ENCODE data around the gene PTPRB. TPM values are rescaled to one million over a fixed set of nuclear protein-coding genes. Genes with fewer than 3 reads are reported as not detected.

Gene PTPRB
- polyA plus RNA-seq, 3 donors, result not detected

GRCh38 chr12:70583251-70583650, 54.0 kb downstream of the PTPRB start:
- no peak for TF ChIP-seq CTCF (IDR thresholded peaks at IDR 0.05)
- Histone ChIP-seq H3K4me3 (replicated peaks in 1 of 3; ENCODE audit: low read depth in 2 of 3, low read length in 3 of 3) (no peak overlapping the region), H3K4me2 (replicated peaks; ENCODE audit: extremely low read depth, low read length, poor library complexity, severe bottlenecking) (no peak overlapping the region), H3K27ac (ENCODE audit: low read depth in 1 of 2, low read length in 2 of 2) (no peak overlapping the region), H3K36me3 (replicated peaks in 1 of 2; ENCODE audit: control insufficient read depth in 1 of 2, insufficient read depth in 2 of 2, low read length in 2 of 2) (no peaks in the 10 kb centered on the region), H3K9me3 (replicated peaks in 1 of 2; ENCODE audit: control insufficient read depth in 1 of 2, insufficient read depth in 1 of 2, low read length in 2 of 2) (peaks cover 0 to 3% of the 10 kb centered on the region in 2 donors), H2AFZ (ENCODE audit: insufficient read depth, low read depth, low read length, poor library complexity, severe bottlenecking) (no peak overlapping the region), H3K79me2 (ENCODE audit: insufficient read depth, low read length) (no peaks in the 10 kb centered on the region), H3K4me1 (ENCODE audit: control insufficient read depth in 1 of 2, insufficient read depth in 2 of 2, low read length in 2 of 2) (no peaks in the 10 kb centered on the region), H3K27me3 (ENCODE audit: control insufficient read depth in 2 of 2, insufficient read depth in 2 of 2, low read length in 2 of 2) (no peaks in the 10 kb centered on the region), H3K9ac (ENCODE audit: insufficient read depth, low read length, poor library complexity, severe bottlenecking) (no peak overlapping the region), H4K20me1 (ENCODE audit: insufficient read depth, low read length) (no peaks in the 10 kb centered on the region)
- WGBS (ENCODE audit: insufficient coverage), result 100% methylated on average over 1 of the region's 2 CpGs
- intact Hi-C loops (cut with micrococcal nuclease), result no loop called here
- Mint-ChIP-seq H3K27me3 (ENCODE audit: low read depth in 3 of 3) (peaks cover 0 to 3% (median 2%) of the 10 kb centered on the region in 3 donors), H3K4me3 (no peak overlapping the region), H3K4me1 (no peaks in the 10 kb centered on the region), H3K27ac (no peak overlapping the region), H3K36me3 (no peaks in the 10 kb centered on the region), H3K9me3 (peaks cover 2 to 11% (median 8%) of the 10 kb centered on the region in 7 donors)
- no peak for DNase-seq

GRCh38 chr12:70581208-70581607, 56.0 kb downstream of the PTPRB start:
- Mint-ChIP-seq H3K27ac (no peak overlapping the region), H3K36me3 (no peaks in the 10 kb centered on the region), H3K27me3 (ENCODE audit: low read depth in 3 of 3) (peaks cover 0 to 3% (median 2%) of the 10 kb centered on the region in 3 donors), H3K9me3 (peaks cover 2 to 11% (median 8%) of the 10 kb centered on the region in 7 donors), H3K4me1 (no peaks in the 10 kb centered on the region), H3K4me3 (no peak overlapping the region)
- H3K79me2 ChIP-seq (ENCODE audit: insufficient read depth, low read length), result no peaks in the 10 kb centered on the region
- H3K27me3 ChIP-seq (ENCODE audit: control insufficient read depth in 2 of 2, insufficient read depth in 2 of 2, low read length in 2 of 2), result no peaks in the 10 kb centered on the region
- H3K9ac ChIP-seq (ENCODE audit: insufficient read depth, low read length, poor library complexity, severe bottlenecking), result no peak overlapping the region
- TF ChIP-seq CTCF (IDR thresholded peaks at IDR 0.05), result no peak
- no peaks in the 10 kb centered on the region for H3K4me1 ChIP-seq (ENCODE audit: control insufficient read depth in 1 of 2, insufficient read depth in 2 of 2, low read length in 2 of 2)
- H3K4me2 ChIP-seq (replicated peaks; ENCODE audit: extremely low read depth, low read length, poor library complexity, severe bottlenecking), result no peak overlapping the region
- H4K20me1 ChIP-seq (ENCODE audit: insufficient read depth, low read length), result no peaks in the 10 kb centered on the region
- no CpG with 5 or more reads among the region's 1 CpG for WGBS (ENCODE audit: insufficient coverage)
- no peak overlapping the region for H3K4me3 ChIP-seq (replicated peaks in 1 of 3; ENCODE audit: low read depth in 2 of 3, low read length in 3 of 3)
- H2AFZ ChIP-seq (ENCODE audit: insufficient read depth, low read depth, low read length, poor library complexity, severe bottlenecking), result no peak overlapping the region
- H3K27ac ChIP-seq (ENCODE audit: low read depth in 1 of 2, low read length in 2 of 2), result no peak overlapping the region
- intact Hi-C loops (cut with micrococcal nuclease), result no loop called here
- no peak for DNase-seq
- no peaks in the 10 kb centered on the region for H3K36me3 ChIP-seq (replicated peaks in 1 of 2; ENCODE audit: control insufficient read depth in 1 of 2, insufficient read depth in 2 of 2, low read length in 2 of 2)
- H3K9me3 ChIP-seq (replicated peaks in 1 of 2; ENCODE audit: control insufficient read depth in 1 of 2, insufficient read depth in 1 of 2, low read length in 2 of 2), result peaks cover 0 to 3% of the 10 kb centered on the region in 2 donors
